NCI-H510A (cell line): Measurements from ENCODE around the gene ALOX5.

Experiments used
- DNase-seq: peaks from one replicate; lab custom pipeline; 2025; lab: John Stamatoyannopoulos, UW

The ALOX5 gene

GRCh38 chr10:45424668-45425404 is 50.8 kb downstream of the ALOX5 start:
- no peak for DNase-seq

DNA sequence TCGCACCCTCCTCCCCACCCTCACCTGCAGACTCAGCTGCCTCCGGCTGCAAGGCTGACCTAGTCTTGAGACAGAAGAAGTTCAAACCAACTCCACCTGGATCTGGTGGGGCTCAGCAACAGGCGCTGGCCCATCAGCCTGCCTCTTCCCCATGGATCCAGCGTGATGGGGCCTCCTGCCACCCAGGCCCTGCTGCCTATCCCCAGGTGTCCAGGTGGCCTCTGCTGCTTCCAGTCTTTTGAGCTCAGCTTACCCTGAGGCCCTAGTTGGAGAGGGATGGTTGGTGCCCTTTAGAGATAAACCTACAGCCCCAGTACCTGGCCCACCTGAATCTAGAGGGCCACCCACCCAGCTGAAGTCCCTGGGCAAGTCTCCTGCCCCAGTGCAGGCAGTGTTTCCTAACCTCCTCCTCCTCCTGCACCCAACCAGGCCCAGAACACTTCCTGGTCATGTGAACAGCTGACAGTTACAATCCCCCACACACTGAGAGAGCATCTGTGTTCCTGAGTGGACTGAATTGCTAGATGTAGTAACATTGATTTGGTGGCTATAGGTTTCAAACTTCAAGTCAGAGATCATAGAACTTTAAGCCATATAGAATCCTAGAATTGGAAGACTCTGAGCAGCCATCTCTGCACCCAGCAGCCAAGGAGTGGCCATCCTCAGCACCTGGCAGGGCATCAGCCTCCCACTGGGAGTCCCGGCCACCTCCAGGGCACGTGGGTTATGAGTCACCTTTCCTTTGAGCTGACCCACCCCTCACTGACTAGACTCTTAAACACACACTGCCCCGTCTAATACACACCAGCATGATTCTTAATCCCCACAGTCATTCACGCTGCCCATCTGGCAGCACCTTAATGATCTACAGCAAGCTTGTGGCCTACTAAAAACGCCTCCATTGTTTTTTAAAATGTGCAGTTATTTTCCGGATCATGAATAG is 51.9 kb downstream of the ALOX5 start:
- DNase-seq: no peak

DNA sequence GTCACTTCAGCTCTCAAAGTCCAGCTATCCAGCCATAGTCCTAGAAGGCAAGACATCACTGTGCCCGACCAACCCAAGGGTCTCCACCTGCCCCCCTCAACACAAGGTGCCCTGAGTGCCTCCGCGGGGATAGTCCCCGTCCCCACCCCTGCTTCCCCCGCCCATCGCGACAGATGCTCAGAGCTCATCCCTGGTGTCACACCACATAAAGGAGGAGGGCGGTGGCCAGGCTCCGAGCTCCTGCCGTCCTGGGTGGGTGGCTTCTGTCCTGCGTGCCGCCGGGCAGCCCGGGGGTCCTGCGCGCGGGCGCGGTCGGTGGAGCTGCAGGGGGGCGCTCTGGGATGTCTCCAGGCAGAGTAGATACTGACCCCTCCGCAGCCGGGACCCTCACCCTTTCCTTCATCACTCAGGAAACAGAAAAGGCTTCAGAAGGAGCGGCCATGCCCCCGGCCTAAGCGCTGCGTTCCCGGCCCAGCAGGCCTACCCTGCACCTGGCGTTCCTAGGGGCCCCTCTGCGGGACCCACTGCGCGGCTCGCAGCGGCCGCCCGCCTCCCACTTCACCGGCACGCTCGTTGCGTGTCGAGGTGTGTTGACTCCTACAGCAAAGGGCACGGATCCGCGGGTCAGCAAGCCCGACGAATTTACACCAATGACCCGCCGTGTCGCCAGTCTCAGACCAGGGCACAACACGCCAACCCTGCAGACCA is 53.4 kb downstream of the ALOX5 start:
- DNase-seq: no peak

GRCh38 chr10:45427970-45428366 is 54.0 kb downstream of the ALOX5 start:
- DNase-seq: no peak

DNA sequence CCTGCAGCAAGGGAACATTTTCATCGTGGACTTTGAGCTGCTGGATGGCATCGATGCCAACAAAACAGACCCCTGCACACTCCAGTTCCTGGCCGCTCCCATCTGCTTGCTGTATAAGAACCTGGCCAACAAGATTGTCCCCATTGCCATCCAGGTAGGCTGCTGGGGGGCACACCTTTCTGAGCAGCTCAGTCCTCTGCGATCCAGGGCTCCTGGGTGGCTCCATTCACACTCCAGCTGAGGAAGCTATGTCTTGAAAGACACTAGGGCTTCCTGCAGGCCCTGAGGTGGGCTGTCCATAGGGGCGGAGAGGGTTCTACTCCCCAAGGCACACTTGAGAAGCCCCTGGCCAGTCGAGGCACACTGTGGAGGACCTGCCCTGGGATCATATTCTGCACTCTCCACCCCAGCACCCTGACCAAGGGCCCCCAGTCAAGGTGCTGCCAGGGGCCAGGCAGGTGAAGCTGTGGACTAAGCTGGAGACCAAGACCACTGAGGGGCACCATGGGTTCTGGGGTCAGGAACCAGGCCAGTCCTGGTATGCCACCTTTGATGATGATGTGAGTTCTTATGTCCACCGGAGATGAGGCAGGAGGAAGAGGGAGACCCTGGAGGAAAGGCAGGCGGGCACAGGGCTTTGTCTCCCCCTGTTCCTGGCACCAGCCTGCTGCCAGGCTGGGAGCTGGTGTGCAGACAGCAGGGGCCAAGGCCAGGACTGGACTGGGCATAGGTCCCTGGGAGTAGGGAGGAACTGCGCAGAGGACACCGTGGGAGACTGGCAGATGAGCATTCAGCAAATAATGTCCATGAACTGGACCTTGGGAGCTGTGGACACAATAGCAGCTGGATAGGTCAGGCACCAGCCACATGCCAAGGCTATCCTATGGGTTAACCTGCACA is 54.8 kb downstream of the ALOX5 start:
- DNase-seq: no peak

- no peak for DNase-seq
Observed at GRCh38 chr10:45429790-45430189, 55.8 kb downstream of the ALOX5 start.

DNA sequence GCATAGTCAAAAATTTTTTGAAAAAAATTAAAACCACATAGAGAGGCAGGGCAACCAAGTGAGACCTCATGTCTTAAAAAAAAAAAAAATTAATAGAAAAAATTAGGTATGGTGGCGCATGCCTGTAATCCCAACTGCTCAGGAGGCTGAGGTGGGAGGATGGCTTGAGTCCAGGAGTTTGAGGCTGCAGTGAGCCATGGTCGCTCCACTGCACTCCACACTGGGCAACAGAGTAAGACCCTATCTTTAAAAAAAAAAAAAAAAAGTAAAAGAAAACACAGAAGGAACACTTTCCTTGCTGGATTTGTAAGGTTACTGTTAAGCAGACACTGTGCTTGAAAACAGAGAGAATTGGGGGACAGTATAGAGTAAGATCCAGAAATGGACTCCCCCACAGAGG is 58.1 kb downstream of the ALOX5 start:
- no peak for DNase-seq

GRCh38 chr10:45432700-45433472 is 58.9 kb downstream of the ALOX5 start:
- no peak for DNase-seq

GRCh38 chr10:45433716-45434469 is 59.9 kb downstream of the ALOX5 start:
- no peak for DNase-seq

- no peak for DNase-seq
Observed at GRCh38 chr10:45437587-45438465, 63.8 kb downstream of the ALOX5 start.

GRCh38 chr10:45438466-45439090 is 64.6 kb downstream of the ALOX5 start:
- no peak for DNase-seq

- DNase-seq: no peak
Observed at GRCh38 chr10:45439365-45439764, 65.3 kb downstream of the ALOX5 start.

GRCh38 chr10:45439873-45440272 is 65.9 kb downstream of the ALOX5 start:
- no peak for DNase-seq

DNA sequence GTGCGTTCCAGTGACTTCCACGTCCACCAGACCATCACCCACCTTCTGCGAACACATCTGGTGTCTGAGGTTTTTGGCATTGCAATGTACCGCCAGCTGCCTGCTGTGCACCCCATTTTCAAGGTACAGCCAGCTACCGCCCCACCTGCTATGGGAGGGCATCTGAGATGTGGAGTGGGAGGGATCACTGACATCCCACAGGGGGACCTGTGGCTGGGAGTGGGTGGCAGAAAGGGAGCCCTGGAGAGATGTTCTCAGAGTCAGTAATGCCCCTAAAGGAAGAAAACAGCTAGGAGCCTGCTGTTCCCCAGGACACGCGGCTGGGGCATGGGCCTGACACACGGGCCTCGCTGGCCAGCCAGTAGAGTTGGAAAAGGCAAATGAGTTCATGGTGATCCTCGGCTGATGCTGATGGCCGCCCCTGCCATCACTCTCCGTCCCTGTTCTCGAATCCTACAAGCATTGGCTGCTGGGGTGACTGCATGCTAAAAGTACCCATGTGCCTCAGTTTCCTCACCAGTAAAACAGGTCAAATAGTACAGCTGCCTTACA is 66.6 kb downstream of the ALOX5 start:
- DNase-seq: no peak

- DNase-seq: no peak
Observed at GRCh38 chr10:45441239-45442190, 67.5 kb downstream of the ALOX5 start.

- no peak for DNase-seq
Observed at GRCh38 chr10:45442251-45442650, 68.2 kb downstream of the ALOX5 start.

DNA sequence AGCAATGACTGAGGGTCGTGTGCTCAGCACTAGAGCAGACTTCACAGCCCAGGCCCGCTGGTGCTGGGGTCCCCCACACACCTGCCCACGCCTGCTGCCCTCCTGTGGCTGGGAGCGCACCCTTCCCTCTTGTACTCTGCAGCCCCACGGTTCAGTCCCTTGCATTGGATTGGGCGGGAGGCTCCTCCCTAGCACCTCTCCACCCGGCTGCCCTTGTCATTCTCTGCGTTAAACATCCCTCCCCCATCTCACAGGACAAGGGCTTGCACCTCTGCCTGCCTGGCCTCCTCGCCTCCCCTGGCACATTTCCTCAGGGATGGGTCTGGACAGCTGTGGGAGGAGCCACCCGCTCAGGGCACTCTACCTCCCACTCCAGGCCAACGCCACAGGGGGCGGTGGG is 68.6 kb downstream of the ALOX5 start:
- no peak for DNase-seq
